Sigmoid colon (tissue), 4 donors: ENCODE measurements around the gene FTO.

ENCODE experiments used
- EP300 ChIP-seq, 4 donors: sonication (generic); formaldehyde crosslinking; IDR thresholded peaks; one replicate each; pipeline ENCODE4 v1.6.1; 2017; ENCODE audit warnings: antibody characterized with exemption in 4 of 4
- POLR2A ChIP-seq, 2 donors: fragments of 450-650 bp; IDR thresholded peaks; one replicate each; pipeline ENCODE4 v1.6.1; 2016; ENCODE audit warnings: antibody characterized with exemption in 2 of 2, mild to moderate bottlenecking in 2 of 2, moderate library complexity in 2 of 2
- TF ChIP-seq, protein P1 (sequence below), 4 experiments: fragments of 450-650 bp in 3 of 4; fragments of 200-600 bp in 1 of 4; IDR thresholded peaks; one replicate each; pipeline ENCODE4 v1.5.1; 2016 to 2019; ENCODE audit warnings: antibody characterized with exemption in 4 of 4, mild to moderate bottlenecking in 3 of 4, moderate library complexity in 2 of 4

DNA sequence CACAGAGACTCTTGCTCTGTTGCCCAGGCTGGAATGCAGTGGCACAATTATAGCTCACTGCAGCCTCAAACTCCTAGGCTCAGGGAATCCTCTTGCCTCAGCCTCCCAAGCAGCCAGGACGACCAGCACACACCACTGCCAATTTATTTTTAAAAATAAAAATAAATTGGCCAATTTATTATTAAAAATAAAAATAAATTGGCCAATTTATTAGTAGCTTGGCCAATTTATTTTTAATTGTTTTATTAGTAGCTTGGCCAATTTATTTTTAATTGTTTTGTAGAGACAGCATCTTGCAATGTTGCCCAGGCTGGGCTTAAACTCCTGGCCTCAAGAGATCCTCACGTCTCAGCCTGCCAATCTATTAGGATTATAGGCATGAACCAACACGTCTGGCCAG, 184.3 kb downstream of the FTO start:
- TF ChIP-seq, protein P1, sequence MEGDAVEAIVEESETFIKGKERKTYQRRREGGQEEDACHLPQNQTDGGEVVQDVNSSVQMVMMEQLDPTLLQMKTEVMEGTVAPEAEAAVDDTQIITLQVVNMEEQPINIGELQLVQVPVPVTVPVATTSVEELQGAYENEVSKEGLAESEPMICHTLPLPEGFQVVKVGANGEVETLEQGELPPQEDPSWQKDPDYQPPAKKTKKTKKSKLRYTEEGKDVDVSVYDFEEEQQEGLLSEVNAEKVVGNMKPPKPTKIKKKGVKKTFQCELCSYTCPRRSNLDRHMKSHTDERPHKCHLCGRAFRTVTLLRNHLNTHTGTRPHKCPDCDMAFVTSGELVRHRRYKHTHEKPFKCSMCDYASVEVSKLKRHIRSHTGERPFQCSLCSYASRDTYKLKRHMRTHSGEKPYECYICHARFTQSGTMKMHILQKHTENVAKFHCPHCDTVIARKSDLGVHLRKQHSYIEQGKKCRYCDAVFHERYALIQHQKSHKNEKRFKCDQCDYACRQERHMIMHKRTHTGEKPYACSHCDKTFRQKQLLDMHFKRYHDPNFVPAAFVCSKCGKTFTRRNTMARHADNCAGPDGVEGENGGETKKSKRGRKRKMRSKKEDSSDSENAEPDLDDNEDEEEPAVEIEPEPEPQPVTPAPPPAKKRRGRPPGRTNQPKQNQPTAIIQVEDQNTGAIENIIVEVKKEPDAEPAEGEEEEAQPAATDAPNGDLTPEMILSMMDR (IDR thresholded peaks at IDR 0.05): no peak
- TF ChIP-seq POLR2A (IDR thresholded peaks at IDR 0.05) (no peak), EP300 (IDR thresholded peaks at IDR 0.05) (no peak)
